IPS-11a (cell line): ENCODE data around the gene HSPG2.
"Not testable (repeated sequence)": the region's sequence is repeated elsewhere in the genome, so short reads cannot be mapped to it uniquely, and the experiment has no call there.

Experiments
- H3K4me3 ChIP-seq: one replicate; pipeline ENCODE4 v1.5.1; 2013; ENCODE audit warnings: low read depth, low read length, control low read depth

Gene HSPG2

DNA sequence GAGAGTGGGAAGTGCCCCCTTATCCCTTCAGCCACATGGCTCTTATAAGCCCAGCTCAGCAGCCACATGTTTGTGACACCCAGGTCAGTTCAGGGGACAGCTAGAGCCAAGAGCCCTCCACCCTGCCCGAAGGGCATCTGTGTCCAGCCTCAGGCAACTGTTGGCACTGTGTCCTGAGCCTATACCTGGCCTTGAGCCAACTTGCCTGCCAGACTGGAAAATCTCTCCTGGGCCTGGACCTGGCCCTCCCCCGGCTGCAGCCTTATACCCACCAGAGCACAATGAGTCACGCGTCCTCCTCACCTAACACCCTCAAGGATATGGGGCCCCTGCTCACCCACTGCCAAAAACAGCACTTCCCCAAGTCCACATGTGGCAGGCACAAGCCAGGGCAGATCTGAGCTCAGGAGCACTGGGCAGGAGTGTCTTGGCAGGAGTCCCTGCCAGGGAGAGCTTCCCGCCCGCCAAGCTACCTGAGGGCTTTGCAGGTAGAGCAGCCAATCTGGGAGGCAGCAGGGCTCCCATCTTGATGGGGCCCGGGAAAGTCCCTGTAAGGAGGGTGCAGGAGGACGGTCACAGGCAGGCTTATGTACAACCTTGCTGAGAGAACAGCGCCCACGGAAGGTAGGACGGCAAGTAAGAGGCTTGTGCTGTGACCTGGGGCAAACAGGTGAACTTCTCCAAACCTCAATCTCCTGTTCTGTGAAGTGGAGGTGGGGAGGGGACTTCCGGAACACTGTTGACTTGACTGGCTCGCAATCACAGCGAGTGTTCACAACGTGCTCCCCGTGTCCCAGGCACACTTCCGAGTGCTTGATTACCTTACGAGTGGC lies 19.8 kb upstream of the HSPG2 start:
- H3K4me3 ChIP-seq, result no peak overlapping the region

DNA sequence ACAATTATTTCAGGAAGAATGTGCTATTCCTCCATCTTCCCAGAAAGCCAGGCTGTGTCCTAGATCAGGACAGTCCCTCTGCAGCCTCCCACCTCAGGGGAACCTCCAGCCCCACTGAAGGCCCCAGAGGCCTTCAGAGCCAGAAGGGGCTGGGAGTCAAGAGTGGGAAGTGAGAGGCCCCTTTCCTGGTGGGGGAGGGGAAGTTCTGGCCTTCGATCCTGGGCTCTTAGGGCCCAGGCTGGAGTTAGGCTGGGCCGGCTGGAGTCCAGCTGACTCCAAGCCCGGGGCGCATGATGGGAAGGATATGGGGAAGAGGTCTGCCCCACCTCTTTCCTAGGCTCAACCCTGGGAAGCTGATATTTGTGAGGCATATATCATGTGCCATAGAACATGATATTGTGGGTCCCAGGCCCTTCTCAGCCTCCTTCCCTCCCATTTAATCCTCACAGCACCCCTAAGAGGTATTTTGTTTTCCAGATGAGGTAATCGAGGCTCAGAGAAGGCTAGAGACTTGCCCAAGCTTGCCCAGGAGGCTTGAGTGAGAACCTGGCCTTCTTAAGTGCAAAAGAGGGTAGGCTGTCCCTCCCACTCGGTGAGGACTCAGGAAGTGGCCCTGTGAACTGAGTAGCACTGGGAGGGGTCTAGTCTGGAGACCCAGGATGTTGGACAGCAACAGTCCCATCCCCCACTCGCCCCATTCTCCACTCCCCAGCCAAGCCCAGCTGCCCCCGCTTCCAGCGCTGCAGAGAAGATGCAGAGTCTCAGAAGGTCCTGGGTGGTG lies 18.6 kb upstream of the HSPG2 start:
- H3K4me3 ChIP-seq, result no peak overlapping the region

DNA sequence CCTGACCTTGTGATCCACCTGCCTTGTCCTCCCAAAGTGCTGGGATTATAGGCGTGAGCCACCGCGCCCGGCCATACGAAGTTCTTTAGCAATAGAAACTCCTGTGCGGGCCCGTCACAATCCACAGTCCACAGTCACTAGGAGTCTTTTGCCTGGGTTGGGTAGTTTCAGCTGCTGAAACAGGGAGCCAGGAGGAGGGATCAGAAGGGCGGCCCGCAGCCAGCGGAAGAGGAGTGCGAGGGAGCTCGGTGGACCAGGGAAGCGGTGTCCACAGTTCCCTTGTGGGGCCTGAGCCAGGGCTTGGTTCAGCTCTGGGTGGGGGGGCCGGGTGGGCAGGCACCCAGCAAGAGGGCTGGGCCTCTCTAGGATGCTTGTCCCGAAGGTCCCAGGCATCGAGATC lies 17.9 kb upstream of the HSPG2 start:
- H3K4me3 ChIP-seq, result no peak overlapping the region

DNA sequence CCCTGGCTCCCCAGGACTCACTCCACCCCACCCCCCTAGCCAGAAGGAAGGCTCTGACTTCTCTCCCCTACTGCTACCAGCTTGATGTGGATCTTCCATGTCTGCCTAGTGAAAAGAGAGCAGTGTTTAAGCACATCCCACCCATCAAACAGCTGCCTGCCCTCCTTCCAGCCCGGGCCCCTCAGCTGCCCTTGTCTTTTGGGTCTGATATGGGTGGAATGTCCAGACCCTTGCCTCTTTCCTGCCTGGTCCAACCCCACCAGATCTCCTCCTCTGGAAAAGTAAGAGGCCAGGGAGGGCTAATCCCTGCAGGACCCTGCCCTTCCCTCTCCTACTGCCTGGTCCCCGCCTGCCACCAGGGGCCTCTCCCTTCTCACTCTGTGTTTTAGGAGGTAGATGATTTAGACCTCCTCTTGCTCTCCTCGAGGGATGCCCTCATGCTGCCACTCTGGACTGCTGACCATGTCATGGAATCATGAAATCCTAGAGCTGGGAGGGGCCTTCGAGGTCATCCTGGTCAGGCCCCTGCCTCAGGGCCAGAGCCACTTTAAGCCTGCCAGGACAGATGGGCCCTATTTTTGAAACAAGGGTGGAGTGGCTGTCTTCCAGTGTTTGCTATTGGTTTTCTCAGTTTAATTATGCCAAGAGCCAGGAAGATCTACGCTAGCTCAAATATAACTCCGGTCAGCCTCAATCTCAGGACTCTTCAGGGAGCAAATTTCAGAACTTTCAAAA lies 15.8 kb upstream of the HSPG2 start:
- H3K4me3 ChIP-seq, result no peak overlapping the region

DNA sequence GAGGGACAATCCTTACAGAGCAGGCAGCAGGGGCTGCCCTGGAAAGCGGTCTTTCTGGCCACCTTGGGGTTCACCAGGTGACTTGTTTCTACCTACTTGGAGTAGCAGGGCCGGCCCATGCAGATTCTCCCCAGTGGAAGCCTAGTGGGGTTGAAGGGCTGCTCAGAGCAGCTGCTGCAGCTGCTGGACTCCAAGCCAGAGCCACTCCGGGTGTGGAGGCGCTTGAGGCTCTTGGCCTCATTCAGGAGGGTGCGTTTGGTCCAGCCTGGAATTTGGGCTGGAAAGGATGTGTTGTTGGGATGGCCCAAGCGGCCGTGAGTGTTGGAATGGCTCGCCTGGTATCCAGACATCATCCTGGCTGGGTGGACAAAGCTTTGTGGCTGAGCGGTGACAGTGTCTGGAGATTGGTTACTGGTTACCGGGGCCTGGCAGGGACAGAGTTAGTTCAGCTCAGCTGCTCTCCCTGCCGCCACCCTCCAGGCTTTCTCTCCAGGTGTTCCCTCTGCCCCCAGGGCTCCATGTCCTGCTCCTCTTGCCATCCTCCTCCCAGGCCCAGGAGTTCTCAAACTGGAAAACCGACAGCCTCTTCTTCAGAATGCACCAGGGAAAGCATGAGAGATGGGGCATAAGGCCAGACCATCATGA lies 14.2 kb upstream of the HSPG2 start:
- no peak overlapping the region for H3K4me3 ChIP-seq

DNA sequence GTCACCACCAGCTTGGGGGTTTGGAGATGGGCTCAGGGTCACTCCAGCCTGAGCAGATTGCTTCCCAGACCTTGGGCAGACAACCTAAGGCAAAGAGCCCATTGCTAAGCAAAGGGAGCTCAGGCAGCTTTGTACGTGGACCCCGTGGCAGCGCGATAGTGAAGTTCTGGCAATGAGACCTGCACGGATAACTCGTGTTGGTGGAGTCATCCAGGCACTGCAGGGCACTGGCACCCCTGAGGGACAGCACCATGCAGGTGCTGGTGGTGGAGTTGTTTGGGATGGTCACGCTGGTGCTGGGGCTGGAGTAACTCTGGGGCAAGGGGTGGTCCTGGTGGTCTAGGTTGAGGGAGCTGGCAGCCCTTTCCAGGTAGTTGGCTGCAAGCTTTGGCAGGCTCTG lies 13.6 kb upstream of the HSPG2 start:
- no peak overlapping the region for H3K4me3 ChIP-seq

DNA sequence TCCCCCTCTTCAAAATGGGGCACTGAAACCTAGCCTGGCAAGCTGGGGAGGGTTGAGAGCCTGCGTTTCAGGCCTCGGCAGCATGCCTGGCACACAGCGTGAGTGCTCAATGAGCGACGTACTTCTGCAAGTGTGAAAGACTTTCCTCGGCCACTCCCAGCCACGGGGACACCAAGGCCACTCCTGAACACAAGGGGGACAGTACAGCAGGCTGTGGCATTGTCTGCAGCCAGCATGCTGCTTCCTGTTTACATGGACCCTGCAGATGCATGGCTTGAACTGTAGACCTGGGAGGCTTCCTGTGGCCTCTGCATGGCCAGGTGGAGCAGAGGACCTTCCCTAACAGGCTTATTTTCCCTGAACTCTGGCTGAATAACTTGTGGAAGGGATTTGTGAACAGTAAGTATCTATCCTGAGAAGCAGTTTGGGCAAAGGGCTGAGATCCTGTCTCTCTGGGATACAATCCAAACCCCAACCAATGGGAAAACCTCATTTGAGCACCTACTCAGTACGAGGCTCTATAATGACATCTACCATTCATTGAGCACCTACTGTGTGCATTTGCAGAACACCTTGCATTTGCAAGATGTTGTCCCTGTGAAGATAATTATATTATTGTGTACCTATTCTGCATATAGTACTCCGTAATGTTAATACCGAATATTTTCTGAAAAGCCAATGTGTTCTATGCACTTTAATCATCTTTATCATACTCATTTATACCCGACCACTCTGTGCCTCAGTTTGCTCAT lies 9.9 kb upstream of the HSPG2 start:
- H3K4me3 ChIP-seq, result no peak overlapping the region

DNA sequence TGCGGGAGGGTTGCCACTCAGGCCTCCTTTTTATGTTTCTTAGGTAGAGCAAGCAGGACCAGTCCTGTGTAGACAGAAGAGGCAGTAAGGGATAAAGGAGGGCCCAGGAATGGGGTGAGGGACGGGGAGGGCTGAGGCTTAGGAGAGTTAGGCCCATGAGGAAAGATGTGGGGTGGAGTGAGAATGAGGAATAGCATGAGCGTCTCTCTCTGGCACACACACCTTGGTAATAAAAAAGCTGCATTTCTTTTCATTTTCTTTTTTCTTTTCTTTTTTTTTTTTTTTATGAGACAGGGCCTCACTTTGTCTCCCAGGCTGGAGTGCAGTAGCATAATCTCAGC lies 7.6 kb upstream of the HSPG2 start:
- H3K4me3 ChIP-seq, result no peak overlapping the region

DNA sequence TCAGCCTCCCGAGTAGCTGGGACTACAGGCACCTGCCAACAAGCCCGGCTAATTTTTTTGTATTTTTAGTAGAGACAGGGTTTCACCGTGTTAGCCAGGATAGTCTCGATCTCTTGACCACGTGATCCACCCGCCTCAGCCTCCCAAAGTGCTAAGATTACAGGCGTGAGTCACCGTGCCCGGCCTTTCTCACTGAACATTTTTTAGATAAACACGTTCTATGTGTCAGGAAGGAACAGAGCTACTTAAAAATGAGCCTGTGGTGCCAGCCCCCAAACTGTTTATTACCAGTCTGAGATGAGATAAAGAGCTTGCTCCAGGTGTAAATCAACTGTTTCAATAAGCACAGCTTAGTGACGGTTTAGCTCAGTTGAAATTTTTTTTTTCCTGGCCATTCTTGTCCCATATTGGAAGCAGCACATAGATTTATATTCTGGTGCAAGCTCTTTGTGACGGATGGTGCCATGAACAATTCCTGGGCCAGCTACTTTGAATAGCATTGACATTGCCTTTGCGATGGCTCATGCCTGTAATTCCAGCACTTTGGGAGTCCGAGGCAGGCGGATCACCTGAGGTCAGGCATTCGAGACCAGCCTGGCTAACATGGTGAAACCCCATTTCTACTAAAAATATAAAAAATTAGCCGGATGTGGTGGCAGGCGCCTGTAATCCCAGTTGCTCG lies 6.0 kb upstream of the HSPG2 start:
- H3K4me3 ChIP-seq, result not testable (repeated sequence)

DNA sequence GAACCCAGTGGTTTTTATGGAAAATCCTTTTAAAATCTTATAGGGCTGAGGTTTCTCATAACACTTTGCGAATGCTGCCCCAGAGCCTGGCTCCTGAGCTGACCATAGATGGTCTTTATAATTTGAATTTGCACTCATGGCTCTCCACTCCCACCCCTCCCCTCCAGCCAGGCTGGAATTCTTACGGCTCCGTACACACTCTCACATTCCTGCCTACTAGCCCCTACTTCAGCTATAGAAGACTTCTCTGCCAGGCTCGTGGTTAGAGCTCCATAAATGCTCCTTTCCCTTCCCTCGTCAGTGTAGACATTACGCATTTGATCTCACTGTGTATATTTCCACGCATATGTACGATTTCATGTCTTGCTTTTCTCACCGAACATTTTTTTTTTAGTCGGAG lies 5.4 kb upstream of the HSPG2 start:
- H3K4me3 ChIP-seq, result no peak overlapping the region

DNA sequence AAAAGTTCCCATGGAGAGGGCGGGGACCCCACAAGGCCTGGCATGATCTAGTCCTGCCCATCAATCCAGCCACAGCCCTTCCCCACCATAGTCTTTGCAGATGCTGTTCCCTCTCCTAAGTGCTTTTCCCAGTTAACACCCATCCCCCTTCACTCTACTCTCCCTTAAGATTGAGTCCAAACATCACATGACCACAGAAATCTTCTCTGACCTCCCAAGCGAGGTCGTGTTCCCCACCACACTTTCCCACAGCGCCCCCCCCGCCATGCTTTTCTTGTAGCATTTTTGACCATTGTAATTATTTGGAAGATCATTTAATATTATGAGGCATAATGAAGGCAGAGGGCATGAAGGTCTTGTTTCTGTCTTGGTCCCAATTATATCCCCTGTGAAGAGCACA lies 4.3 kb upstream of the HSPG2 start:
- no peak overlapping the region for H3K4me3 ChIP-seq

DNA sequence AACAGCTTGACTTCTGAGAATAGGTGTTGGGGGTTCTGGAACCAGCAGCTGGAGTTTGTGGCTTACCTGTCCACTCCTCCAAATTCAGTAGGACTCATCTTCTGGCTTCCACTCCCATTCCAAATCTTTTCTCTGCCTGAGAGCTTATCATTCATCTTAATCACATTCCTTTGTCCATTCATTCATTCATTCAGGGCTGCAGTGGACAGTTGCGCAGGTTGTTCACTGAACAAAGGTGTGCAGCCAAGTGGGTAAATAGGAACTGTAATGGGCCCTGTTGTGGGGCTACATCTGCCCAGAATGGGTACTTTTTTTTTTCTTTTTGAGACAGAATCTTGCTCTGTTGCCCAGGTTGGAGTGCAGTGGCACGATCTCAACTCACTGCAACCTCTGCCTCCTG lies 3.4 kb upstream of the HSPG2 start:
- no peak overlapping the region for H3K4me3 ChIP-seq

DNA sequence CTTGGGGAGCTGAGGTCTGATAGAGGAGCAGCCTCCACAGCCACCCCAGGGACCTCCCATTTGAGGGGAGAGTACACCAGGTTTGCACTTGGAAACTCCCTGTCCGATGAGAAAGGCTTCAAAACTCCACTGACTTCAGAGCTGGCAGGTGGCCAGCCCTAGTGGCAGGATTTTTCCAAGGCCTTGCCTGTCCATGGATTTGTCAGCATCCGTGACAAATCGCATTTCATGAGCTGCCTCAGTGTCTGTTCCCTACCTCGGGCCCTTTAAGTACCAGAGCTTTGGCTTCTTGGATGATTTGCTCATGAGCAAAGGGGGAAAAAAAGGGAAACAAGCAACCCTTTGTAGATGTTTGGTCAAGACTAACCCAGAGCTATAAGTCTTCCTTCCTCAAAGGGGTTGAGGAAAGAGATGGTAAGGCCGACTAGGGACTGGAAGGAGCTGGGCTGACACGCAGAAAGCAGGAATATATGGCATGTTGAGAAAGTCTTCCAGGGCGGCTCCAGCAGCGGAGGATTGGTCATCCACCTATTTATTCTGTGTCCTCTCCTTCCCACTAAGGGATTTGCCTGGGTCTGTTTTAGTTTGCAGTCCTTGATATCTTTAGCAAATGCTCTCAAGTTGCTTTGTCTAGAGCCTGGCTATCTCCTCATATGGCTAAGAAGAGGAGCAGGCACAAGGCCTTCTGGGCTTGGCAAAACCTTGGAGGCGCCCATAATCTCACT lies 2.7 kb upstream of the HSPG2 start:
- H3K4me3 ChIP-seq, result no peak overlapping the region

DNA sequence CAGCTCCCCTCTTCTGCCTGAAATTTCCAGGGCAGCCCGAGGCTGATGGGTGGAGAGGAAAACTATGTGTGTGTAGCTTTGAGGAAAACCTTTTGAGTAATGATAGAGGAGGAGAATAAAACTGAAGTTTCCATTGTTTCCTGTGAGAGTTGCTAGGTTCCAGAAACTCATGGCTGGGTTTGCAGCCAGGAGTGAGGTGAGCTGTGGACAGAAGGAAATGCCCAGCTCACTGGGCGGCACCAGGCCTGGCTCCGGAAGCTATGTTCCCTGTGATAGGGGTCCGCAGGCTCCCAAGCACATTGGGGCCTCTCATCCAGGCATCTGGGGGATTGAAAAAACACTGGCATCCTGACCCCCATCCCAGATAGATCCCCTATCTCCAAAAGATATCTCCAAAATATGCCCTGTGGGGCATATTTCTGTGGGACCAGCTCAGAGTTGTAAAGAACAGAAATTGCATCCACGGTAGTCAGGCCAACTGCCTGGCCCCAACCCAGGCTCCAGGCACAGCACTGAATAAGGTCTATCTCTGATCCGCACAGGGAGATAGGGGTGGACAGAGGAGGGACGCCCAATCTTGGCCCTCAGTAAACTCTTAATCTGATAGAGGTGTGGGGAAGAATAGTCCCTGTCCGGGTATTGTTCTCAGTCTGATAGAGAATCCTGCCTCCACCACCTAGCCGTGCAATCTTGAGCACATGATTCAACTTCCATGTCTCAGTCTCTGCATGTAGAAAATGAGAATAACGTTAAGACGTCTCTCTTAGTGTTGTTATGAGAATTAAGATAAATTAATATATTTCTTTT lies 1.8 kb upstream of the HSPG2 start:
- H3K4me3 ChIP-seq, result no peak overlapping the region

DNA sequence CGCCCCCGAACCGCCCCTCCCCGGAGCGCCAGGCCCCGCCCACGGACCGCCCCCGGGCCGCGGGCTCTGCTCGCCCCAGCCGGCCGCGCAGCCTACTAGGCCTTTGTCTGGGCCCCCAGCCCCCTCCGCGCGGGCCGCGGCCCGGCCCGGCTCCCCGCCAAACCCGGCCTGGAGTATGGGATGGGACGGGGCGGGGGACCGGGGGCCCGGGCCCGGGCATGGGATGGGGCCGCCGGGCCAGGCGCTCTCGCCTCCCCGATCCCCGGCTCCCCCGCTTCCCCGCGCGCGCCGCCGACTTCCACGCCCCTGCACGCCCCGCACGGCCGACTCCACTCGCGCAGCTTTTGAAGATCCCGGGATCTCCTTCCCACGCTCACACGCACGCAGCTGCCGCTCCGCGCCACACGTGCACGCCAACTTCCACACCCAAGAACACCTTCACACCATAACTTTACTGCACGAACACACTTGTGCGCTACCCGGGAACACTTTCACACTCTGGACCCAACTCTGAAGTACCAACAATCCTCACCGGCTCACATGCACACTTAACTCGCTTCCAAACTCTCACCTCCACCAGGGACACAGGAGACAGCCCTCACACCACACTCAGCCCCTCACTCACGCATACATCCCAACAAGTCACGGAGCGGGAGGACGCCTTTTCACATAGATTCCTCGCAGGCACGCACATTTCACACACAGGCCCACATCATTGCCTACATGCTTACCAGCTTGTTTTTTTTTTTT lies 437 bp upstream of the HSPG2 start:
- H3K4me3 ChIP-seq, result peak overlapping the region; percentile 34

DNA sequence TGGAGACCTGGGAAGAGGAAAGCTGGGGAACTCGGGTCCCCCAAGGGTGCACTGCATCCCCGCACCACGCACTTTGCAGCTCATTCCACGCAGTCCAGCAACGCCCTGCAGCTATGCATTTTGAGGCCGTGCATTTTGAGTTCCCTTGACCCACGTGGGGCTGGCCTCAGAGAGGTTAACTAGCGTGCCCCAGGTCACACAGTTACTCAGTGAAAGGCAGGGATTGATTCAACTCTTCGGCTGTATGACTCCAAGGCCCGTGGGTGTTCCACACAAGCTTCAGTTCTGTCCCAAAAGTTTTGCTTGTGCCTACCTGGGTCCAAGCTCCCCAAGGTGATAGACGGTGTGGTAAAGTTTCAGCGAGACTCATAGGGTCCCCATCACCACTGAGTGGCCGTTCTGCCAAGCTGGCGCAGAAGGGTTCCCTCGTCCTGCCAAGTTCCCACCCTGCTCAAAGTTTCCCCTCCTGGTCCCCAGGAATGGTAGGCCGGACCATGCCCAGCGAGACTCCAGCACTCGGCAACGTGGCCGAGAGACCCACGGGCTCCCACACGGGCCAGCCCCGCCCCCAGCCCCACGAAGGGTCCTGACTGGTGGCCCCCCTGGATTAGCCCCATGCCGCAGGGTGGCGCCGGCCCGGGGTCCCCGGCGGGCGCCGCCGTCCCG lies 611 bp downstream of the HSPG2 start:
- H3K4me3 ChIP-seq, result peak overlapping the region; percentile 50

DNA sequence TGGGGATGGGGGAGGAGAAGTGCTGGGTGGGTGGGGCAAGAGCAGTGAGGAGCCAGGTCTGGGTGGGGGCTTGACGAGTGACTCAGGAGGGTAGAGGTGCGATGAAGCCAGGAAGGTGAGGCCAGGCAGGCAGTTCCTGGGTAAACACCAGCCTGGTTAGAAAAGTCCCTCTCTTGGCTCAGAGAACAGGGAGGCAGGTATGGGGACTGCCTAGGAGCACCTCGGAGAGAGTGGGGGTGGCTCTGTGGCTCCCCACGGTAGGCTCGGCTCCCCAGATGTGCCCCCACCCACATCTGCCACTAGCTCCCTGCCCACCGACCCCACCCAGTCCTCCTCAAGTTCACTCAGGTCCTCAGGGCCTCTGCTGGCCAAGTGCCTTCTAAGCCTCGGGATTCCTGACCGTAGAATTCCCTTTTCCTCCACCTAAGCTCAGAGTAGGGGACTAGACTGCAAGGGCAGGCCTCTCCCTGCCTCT lies 1.2 kb downstream of the HSPG2 start:
- no peak overlapping the region for H3K4me3 ChIP-seq
